ENCODE measurements around the gene SLC44A1. TPM values are rescaled to one million over a fixed set of nuclear protein-coding genes. Genes with fewer than 3 reads are reported as not detected.

Gene SLC44A1
- total RNA-seq, 2 experiments from 2014 or later: 7.2 to 7.5 TPM

DNA sequence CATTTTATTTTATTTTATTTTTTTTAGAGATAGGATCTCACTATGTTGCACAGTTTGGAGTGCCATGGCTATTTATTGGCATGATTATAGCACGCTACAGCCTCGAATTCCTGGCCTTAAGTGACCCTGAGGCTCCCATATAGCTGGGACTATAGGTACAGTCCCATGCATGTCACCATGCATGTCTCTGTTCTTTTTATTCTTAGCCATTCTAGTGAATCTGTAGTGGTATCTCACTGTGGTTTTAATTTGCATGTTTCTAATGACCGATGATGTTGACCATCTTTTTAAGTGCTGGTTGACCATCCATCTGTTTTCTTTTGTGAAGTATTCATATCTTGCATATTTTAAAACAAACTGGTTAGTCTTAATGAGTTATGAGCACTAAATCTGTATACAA is 76.1 kb downstream of the SLC44A1 start:
- CTCF ChIA-PET: no interaction called here

DNA sequence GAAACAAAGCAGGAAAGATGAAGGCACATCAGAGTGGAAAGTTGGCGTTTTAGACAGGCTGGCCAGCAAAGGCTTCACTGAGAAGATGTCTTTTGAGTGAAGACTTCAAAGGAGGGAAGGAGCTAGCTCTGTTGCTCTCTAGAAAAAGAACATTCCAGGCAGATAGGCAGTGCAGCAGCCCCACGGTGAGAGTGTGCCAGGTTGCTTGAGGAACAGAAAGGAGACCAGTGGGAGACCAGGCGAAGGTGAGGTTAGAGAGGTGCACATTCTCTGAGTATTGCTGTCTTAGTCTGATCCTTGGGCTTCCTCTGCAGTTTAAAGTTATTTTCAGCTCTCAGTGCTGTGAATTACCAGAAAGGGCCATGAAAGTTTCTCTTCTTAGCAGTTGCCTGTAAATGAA is 83.8 kb downstream of the SLC44A1 start:
- CTCF ChIA-PET: no interaction called here
- POLR2A ChIA-PET: no interaction called here

More for the DNA sequence above, 76.1 kb downstream of the SLC44A1 start:
- POLR2A ChIA-PET: no interaction called here

DNA sequence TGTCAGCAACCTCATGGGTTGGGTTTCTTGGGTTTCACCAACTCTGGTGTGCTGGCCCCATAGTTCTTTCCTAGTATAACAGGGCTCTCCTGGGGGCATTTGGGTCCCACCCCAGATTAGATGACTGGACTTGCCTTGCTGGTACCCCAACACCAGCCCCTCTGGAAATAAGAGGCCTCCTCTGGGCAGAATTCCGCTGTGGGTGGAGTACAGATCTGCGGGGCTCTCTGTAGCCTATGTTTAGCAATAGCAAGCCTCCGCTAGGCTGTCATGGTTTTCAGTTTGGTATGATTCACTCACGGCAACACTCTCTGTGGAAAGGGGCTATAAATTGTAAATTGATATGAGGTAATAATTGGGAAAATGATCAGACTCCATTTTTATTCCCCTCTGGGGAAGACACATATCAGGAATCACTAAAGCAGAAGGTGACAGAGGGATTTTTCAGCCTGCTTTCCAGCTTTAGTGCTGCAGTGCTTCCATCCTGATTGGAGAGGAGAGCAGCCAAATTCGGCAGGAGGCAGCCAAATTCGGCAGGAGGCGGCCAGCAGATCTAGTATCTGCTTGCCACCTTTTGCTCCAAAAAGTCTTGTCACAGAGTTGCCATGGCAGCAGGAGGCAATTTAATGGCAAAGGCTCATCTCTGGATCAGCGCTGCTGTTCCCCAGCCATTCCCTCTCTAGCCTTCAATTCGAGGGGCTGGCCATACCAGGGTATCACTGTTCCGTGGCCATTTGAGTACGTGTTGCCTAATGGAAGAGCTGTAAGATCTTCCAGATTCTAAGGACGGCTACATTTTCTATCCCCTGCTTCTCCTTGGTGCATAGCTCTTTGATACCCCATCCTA is 84.6 kb downstream of the SLC44A1 start:
- POLR2A ChIA-PET: no interaction called here
- CTCF ChIA-PET: no interaction called here

DNA sequence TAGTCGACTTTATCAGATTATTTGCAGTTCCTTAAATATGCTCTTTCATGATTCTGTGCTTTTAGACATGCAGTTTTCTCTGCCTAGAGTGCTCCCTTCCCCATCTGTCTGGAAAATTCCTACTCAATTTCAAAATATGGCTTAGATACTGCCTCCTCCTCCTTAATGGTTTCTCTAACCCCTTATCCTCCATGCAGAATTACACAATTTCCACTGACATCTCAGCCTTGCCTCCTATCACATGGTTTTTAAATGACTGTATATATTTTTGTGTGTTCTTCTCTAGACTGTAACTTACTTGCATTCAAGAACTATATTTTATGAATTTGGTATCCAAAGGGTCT is 85.2 kb downstream of the SLC44A1 start:
- POLR2A ChIA-PET: no interaction called here
- CTCF ChIA-PET: no interaction called here

DNA sequence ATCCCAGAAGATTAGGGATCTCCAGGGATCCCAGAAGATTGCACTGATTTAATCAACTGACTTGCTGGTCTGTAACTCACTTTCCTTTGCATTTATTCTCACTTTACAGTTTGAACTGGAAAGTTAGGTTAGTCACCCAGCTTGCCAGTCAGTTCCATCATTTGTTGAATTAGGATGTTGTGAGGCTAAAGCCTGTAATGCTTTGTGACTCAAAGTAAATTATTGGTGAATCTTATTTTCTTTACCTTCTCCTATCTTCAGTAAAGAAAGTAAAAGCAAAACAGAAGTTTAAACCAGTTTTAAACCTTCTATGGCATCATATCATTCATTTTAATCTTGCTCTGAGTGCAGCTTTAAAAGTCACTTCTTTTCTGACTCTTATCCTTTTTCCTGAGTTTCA is 85.8 kb downstream of the SLC44A1 start:
- POLR2A ChIA-PET: no interaction called here
- CTCF ChIA-PET: no interaction called here

DNA sequence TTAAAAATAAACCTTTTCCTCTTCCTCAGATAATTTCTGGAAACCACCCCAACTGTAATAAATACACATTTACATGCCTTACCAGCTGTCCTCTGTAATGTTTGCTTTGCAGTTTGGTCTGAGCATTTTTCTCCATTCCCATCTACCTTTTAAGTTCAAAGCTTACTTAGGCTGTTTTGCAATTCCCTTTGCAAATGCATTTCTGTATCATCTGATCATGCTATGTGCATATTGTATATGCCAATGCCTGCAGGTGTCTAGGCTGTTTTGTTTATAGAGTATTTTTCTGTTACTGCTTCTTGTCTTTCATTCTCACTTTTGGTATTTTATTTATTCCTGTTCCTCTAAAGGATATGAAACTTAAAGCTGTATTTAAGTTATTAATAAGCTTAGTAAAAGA is 86.3 kb downstream of the SLC44A1 start:
- POLR2A ChIA-PET: no interaction called here
- CTCF ChIA-PET: no interaction called here

DNA sequence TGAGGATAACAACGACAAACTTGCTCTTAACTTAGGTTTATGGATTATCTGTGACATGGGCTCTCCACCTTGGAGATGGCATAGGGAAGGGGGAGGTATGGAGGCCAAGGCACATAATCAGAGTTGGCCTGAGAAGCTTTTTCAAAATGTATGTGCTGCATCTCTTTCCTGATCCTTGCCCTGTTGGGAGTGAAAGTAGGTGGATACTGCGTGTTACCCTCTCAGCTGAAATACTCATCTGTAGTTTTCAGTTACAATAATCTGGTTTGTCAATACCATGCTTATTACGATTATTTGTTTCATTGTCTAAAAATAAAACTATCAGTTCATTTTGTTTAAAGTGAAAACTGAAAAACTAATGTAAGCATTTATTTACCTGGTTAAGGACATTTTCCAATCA is 86.7 kb downstream of the SLC44A1 start:
- POLR2A ChIA-PET: no interaction called here

DNA sequence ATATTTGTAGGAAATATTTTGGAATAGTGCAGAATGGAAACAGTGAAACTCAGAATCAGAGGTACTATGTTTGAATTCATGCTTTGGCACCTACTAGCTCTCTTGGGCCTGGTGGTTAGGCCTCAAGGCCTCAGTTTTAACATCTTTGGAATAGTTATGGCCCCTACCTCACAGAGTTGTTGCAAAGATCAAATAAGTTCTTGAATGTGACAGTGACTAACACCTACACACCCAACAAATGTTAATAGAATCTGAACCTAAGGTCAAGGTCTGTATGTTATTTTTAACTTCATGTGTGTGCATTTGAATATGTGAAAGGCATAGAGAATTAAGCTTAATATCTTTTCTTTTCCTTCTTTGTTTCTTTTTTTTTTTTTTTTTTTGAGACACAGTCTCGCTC is 87.3 kb downstream of the SLC44A1 start:
- CTCF ChIA-PET: no interaction called here
- POLR2A ChIA-PET: no interaction called here

More for the DNA sequence above, 86.7 kb downstream of the SLC44A1 start:
- CTCF ChIA-PET: no interaction called here

DNA sequence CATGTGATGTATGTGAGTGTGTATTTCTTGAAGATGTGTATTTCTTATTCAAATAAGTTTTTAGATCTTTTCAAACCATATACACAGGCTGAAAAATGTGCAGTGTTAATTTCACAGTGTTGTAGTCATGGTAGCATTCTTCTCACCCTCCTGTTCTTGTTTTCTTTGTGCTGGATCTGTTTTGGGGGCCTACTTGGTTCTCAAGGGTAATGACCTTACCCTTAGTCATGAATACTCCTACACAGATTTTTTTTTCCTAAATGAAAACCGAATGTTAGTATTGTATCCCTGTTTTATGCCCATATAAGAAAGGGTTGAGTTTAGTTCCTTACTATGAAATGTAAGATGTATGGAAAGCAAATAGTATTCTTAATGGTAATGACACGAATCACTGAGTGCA is 88.0 kb downstream of the SLC44A1 start:
- ChIA-PET CTCF (no interaction called here), POLR2A (no interaction called here)

DNA sequence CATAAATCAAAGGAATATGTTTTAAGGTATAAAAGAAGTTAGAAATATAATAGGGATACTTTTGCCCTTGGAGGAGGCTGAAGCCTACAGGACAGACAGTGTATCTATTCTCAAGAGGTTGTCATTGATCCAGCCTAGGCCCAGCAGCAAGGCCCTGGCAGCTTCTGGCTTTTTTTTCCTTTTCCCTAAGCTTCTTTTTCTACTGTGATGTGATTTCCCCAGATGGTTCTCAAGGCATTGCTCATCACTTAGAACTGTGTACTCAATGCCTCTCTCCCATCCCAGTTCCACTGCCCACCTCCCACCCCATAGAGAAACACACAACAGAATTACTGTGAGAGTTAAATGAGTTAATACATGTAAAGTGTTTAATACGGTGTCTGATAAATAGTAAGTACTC is 88.6 kb downstream of the SLC44A1 start:
- CTCF ChIA-PET: no interaction called here
- POLR2A ChIA-PET: no interaction called here

DNA sequence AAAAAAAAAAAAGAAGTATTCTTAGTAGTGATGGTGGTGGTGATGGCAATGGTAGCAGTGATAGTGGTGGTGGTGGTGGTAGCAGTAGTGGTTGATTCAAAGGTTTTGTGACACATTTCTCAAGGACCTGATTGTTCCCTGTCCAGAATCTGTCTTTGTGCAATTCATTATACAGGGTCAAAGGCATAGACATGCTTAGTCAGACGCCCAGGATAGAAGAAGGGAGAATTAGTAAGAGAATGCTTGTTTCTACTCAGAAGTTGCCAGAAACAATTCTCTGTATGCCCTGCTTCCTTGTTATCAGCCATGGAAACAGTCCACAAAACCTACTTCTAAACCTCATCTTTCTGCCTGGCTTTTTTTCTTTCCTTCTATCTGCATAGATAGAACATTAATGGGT is 89.4 kb downstream of the SLC44A1 start:
- ChIA-PET CTCF (no interaction called here), POLR2A (no interaction called here)

DNA sequence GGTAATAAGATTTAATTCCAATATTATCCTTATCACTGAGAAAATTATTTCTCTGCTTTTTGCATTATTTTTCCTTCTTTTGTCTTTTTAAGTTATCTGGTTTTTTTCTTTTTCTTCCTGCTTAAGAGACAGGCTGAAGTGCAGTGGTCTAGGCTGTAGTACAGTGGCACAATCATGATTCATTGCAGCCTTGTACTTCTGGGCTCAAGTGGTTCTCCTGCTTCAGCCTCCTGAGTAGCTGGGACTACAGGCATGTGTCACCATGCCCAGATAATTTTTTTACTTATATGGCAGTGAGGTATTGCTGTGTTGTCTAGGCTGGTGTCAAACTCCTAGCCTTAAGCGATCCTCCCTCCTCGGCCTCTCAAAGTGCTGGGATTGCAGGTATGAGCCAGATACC is 93.9 kb downstream of the SLC44A1 start:
- ChIA-PET CTCF (no interaction called here), POLR2A (no interaction called here)

DNA sequence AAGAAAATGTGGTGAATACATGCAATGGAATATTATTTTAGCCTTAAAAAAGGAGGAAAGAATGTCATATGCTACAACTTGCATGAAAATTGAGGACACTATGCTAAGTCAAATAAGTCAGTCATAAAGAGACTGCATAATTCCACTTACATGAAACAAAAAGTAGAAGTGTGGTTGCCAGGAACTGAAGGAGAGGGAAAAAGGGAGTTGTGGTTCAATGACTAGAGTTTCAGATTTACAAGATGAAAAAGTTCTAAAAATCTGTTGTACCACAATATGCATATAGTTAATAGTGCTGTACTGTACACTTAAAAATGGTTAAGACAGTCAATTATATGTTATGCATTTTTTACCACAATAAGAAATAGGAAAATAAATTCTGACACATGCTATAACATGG is 95.4 kb downstream of the SLC44A1 start:
- ChIA-PET POLR2A (no interaction called here), CTCF (no interaction called here)

DNA sequence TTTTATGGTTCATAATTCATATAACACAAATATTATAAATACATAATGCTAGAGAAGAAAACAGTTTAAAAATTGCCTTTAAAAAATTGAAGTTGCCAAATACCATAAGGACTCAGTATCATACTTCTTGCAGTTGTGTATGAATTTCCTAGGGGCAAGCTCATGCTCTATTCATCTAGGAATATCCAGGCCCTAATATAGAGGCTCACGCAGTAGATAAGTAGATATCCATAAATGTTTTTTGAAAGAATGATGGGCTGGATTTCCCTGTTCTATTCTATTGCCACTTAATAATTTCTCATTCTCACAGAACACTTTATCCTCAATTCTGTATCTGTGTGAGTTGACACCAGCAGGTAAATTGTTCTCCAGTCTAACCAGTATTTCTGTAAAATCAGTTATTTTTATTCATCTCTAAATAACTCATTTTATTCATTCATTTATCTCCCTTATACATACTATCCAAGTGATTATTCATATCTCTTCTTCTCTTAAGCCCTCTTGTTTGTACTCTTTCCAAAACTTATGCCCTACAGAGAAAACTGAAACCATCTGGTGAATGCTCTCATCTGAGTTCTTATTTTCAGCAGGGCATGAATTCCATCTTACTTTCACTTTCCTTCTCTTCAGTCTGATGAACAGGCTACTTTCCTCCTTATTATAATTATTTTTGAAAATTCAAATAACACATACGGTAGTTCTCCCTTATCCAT is 97.1 kb downstream of the SLC44A1 start:
- POLR2A ChIA-PET: no interaction called here
- CTCF ChIA-PET: no interaction called here

DNA sequence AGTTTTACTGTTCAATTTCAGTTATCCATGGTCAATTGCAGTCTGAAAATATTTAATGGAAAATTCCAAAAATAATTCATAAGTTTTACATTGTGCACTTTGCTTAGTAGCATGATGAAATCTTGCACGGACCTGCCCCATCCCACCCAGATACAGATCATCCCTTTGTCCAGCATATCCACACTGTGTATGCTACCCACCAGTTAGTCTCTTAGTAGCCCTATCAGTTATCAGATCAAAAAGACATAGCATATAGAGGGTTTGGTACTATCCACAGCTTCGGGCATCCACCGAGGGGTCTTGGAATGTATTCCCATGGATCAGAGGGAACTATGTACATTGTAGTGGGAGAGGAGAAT is 97.7 kb downstream of the SLC44A1 start:
- ChIA-PET CTCF (no interaction called here), POLR2A (no interaction called here)

DNA sequence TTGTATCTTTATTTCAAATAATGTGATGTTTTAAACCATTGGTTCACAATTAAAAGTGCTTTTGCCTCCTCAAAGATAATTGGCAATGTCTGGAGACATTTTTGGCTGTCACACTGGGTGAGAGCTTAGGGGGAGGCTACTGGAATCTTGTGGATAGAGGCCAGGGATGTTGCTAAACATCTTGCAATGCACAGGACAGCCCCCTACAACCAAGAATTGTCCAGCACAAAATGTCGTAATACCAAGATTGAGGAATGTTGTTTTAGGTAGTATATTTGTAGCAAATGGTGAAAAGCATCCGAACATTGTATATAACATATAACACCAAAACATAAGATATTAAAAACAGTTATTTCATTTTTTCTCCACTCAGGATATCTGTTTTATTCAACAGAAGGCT is 99.8 kb downstream of the SLC44A1 start:
- CTCF ChIA-PET: no interaction called here

DNA sequence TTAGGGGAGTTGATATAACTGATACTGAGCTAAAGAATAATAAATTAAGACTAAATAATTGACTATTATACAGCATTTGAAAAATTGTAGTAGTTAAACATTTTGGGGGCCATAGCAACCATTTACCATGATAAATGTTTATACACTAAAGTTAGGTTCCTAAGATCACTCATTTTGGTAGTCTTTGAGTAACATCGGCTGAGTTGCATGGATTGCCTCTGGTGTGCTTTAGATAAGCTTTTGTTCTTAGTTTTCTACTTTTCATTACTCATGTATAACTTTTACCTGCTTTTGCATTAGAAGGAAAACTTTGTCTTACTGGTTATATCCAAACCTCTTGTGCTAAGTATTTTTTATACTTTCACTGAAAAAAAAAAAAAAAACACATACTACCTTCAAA is 101.2 kb downstream of the SLC44A1 start:
- CTCF ChIA-PET: interaction anchor here (0.6 kb wide), 1 partner anchor 290 kb away, joined by 3 read pairs; no protein-coding TSS in a partner anchor
- POLR2A ChIA-PET: no interaction called here

More for the DNA sequence above, 99.8 kb downstream of the SLC44A1 start:
- POLR2A ChIA-PET: no interaction called here

DNA sequence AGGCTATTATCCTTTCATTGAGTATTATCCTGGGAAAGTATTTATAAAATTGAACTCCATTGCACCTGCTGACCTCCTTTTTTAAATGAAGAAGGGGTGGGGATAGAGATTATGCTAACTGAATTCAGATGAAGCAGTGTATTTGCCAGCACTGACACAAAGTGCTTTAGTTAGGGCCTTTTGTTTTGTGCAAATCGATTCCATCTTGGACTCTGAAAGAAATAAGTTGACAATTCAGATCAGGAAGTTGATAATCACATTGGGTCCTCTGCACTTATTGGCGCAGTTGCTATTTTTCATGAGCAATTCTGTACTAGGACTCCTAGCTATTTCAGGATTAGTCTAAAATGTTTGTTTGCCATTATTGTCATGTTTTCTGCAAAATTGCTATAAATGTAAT is 101.8 kb downstream of the SLC44A1 start:
- ChIA-PET CTCF (no interaction called here), POLR2A (no interaction called here)

DNA sequence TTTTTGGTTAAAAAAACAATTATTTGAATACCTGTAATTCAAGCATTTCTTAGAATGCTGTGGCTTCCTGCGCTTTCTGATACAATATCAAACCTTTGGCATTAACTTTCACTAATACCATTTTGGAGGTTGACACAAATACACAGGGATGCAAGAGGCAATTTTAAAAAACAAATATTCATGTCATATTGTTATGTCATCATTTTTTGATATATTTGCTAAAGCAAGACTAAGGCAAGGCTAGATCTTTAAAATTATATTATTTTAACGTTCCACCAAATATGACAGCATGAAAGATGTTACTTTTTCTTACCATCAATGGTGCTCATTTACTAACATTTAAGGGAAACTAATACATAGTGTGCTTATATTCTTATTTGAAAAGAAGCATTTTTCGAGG is 110.0 kb downstream of the SLC44A1 start:
- ChIA-PET POLR2A (no interaction called here), CTCF (interaction anchor here (0.7 kb wide), 1 partner anchor 312 kb away, joined by 3 read pairs; no protein-coding TSS in a partner anchor)

DNA sequence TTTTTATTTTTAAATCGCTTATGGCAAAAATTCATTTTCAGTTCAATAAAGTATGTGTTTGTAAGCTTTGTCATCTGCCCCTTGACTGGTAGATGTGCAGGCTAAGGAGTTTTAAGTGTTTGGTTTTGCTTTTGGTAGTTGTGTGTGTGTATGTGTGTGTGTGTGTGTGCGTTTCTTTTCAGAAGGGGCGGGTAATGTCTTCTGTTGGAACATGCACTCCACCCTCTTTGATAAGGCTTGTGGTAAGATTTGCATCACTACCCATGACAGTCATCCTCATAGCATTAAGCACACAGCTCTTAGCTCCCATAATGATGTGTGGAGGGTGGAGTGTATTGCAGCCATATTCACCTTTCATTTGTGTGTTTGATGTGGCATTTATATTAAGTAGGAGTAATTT is 111.3 kb downstream of the SLC44A1 start:
- CTCF ChIA-PET: no interaction called here

DNA sequence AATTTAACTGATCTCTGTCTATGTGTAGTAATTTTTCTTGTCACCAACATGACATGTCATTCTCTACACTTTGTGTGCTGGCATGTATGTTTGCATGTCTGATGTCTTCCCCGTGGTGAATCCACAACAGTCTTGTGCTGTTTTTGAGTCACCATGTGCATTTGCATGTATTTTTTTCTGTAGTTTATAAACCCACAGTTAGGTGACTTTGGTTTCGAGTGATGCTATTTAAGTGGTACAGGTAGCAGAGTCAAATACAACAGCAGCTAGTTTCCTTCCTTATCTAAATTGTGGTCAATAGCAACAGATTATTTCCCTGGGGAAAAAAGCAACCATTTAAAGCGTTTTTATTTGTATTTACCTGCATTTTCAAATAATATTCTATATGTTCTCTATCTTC is 113.5 kb downstream of the SLC44A1 start:
- ChIA-PET CTCF (no interaction called here), POLR2A (no interaction called here)

More for the DNA sequence above, 111.3 kb downstream of the SLC44A1 start:
- POLR2A ChIA-PET: no interaction called here

DNA sequence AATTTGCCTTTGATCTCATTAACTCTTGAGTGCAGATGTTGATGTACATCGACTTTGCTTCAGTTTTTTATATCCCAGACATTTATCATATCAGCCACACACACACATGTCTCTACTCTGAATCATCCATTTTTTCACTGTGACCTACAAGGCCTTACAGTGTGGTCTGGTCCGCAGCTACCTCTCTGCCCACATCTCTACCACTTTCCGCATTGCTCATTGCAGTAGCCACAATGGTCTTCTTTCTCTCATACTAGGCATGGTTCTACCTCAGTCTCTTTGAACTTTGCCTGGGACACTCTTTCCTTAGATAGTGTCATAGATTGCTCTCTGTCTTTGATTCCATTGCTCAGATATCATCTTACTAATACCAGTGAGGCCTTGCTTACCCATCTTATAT is 115.4 kb downstream of the SLC44A1 start:
- CTCF ChIA-PET: no interaction called here
- POLR2A ChIA-PET: interaction anchor here (0.5 kb wide), 1 partner anchor 44 kb away, joined by 5 read pairs; no protein-coding TSS in a partner anchor

Data from activated CD8-positive, alpha-beta memory T cell treated with anti-CD3 and anti-CD28 coated beads for 36 hours (primary cell).